Uterus (tissue), 2 donors: ENCODE measurements around the gene SLC16A3.

Source experiments
- POLR2A ChIP-seq, 2 donors: fragments of 450-650 bp; IDR thresholded peaks; one replicate each; pipeline ENCODE4 v1.6.1; 2016; ENCODE audit warnings: antibody characterized with exemption in 2 of 2, mild to moderate bottlenecking in 1 of 2, moderate library complexity in 1 of 2
- TF ChIP-seq, protein P1 (sequence below), 4 experiments: fragments of 200-600 bp in 2 of 4; fragments of 450-650 bp in 2 of 4; sonication (generic) in 2 of 4; IDR thresholded peaks; one replicate each; pipeline ENCODE4 v1.5.1; 2016 to 2019; ENCODE audit warnings: antibody characterized with exemption in 4 of 4, mild to moderate bottlenecking in 2 of 4, moderate library complexity in 1 of 4

DNA sequence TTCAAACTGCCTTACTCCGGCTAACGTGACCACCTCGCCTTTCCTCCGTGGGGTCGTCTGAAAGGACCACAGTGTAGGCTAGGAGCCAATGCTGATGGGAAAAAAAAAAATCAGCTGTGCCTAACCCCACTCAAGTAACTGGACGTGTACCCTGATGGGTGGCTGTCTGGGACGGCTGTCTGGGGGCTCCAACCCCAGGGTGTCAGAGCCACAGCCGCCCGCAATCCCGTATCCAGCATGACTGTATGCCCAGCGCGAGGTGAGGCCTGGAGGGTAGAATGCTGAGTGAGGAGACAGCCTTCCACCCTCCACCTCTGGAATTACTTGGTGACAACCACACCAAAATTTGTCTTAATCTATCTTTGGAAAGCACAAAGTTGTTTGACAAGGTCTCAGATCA, 41.8 kb downstream of the SLC16A3 start:
- TF ChIP-seq, protein P1, sequence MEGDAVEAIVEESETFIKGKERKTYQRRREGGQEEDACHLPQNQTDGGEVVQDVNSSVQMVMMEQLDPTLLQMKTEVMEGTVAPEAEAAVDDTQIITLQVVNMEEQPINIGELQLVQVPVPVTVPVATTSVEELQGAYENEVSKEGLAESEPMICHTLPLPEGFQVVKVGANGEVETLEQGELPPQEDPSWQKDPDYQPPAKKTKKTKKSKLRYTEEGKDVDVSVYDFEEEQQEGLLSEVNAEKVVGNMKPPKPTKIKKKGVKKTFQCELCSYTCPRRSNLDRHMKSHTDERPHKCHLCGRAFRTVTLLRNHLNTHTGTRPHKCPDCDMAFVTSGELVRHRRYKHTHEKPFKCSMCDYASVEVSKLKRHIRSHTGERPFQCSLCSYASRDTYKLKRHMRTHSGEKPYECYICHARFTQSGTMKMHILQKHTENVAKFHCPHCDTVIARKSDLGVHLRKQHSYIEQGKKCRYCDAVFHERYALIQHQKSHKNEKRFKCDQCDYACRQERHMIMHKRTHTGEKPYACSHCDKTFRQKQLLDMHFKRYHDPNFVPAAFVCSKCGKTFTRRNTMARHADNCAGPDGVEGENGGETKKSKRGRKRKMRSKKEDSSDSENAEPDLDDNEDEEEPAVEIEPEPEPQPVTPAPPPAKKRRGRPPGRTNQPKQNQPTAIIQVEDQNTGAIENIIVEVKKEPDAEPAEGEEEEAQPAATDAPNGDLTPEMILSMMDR (IDR thresholded peaks at IDR 0.05), result no peak
- TF ChIP-seq POLR2A (IDR thresholded peaks at IDR 0.05), result no peak
